KMS-11 (cell line): ENCODE data around the gene RANBP10.

ENCODE experiments used
- H2AFZ ChIP-seq: fragments of 200-600 bp; sonication (generic); 2 replicates; pipeline ENCODE4 v1.6.1; 2016; ENCODE audit warnings: antibody characterized with exemption, mixed run types, low read depth
- H3K27ac ChIP-seq: fragments of 200-600 bp; sonication (generic); 2 replicates; pipeline ENCODE4 v1.6.1; 2016; ENCODE audit warnings: mild to moderate bottlenecking, mixed run types
- H3K27me3 ChIP-seq: fragments of 200-600 bp; sonication (generic); 2 replicates; pipeline ENCODE4 v1.6.1; 2017; ENCODE audit warnings: mild to moderate bottlenecking, low read depth, mixed run types, moderate library complexity; ENCODE audit not compliant: insufficient read depth
- H3K36me3 ChIP-seq: fragments of 200-600 bp; sonication (generic); 2 replicates; pipeline ENCODE4 v1.6.1; 2017; ENCODE audit warnings: mild to moderate bottlenecking, mixed run types; ENCODE audit not compliant: insufficient read depth
- H3K4me1 ChIP-seq: fragments of 200-600 bp; sonication (generic); 2 replicates; pipeline ENCODE4 v1.6.1; 2016; ENCODE audit warnings: mild to moderate bottlenecking, low read depth, mixed run types; ENCODE audit not compliant: poor library complexity, severe bottlenecking
- H3K4me2 ChIP-seq: fragments of 200-600 bp; sonication (generic); 2 replicates; pipeline ENCODE4 v1.7.0; 2016; ENCODE audit warnings: mild to moderate bottlenecking, mixed run types
- H3K4me3 ChIP-seq: fragments of 200-600 bp; sonication (generic); IDR thresholded peaks from 2 replicates; pipeline ENCODE4 v1.6.1; 2017; ENCODE audit warnings: low read depth, low read length, mixed read lengths; ENCODE audit not compliant: insufficient read depth
- H3K79me2 ChIP-seq: fragments of 200-600 bp; sonication (generic); 2 replicates; pipeline ENCODE4 v1.6.1; 2016; ENCODE audit warnings: low read depth, mixed run types; ENCODE audit not compliant: insufficient read depth
- H3K9ac ChIP-seq: fragments of 200-600 bp; sonication (generic); 2 replicates; pipeline ENCODE4 v1.6.1; 2016; ENCODE audit warnings: mild to moderate bottlenecking, mixed run types
- H4K20me1 ChIP-seq: fragments of 200-600 bp; sonication (generic); 2 replicates; pipeline ENCODE4 v1.6.1; 2016; ENCODE audit warnings: mild to moderate bottlenecking, mixed run types; ENCODE audit not compliant: insufficient read depth
- TF ChIP-seq, protein P1 (sequence below): fragments of 200-600 bp; sonication (generic); conservative IDR thresholded peaks from 2 replicates; pipeline ENCODE4 v1.6.1; 2017; ENCODE audit warnings: low read depth, mild to moderate bottlenecking, antibody characterized with exemption, low read length, moderate library complexity, mixed read lengths

The RANBP10 gene

GRCh38 chr16:67677712-67678111 is 128.6 kb downstream of the RANBP10 start:
- H3K79me2 ChIP-seq, result no peaks in the 10 kb centered on the region
- no peak overlapping the region for H2AFZ ChIP-seq
- H4K20me1 ChIP-seq, result no peaks in the 10 kb centered on the region
- no peak overlapping the region for H3K4me2 ChIP-seq
- no peak overlapping the region for H3K4me3 ChIP-seq
- TF ChIP-seq, protein P1, sequence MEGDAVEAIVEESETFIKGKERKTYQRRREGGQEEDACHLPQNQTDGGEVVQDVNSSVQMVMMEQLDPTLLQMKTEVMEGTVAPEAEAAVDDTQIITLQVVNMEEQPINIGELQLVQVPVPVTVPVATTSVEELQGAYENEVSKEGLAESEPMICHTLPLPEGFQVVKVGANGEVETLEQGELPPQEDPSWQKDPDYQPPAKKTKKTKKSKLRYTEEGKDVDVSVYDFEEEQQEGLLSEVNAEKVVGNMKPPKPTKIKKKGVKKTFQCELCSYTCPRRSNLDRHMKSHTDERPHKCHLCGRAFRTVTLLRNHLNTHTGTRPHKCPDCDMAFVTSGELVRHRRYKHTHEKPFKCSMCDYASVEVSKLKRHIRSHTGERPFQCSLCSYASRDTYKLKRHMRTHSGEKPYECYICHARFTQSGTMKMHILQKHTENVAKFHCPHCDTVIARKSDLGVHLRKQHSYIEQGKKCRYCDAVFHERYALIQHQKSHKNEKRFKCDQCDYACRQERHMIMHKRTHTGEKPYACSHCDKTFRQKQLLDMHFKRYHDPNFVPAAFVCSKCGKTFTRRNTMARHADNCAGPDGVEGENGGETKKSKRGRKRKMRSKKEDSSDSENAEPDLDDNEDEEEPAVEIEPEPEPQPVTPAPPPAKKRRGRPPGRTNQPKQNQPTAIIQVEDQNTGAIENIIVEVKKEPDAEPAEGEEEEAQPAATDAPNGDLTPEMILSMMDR, result no peak
- no peaks in the 10 kb centered on the region for H3K36me3 ChIP-seq
- no peak overlapping the region for H3K9ac ChIP-seq
- H3K27ac ChIP-seq, result no peak overlapping the region
- peaks cover 5% of the 10 kb centered on the region for H3K4me1 ChIP-seq
- H3K27me3 ChIP-seq, result no peaks in the 10 kb centered on the region

DNA sequence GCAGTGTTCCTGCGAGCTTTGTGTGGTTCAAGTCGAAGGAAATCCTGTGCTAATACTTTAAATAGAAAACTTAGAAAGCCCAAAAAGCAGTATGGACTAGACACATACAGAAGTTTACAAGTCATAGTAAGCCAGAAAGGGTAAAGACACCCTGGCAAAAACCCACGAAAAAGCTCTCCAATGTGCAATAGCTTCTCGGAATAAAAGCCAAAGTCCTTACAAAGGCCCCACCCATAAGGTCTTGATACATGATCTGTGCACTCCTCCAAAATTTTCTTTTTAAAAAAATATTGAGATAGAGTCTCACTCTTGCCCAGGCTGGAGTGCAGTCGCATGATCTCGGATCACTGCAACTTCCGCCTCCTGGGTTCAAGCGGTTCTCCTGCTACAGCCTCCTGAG is 129.4 kb downstream of the RANBP10 start:
- Histone ChIP-seq H3K36me3 (no peaks in the 10 kb centered on the region), H3K4me2 (no peak overlapping the region), H4K20me1 (no peaks in the 10 kb centered on the region), H3K27me3 (no peaks in the 10 kb centered on the region), H3K9ac (no peak overlapping the region), H3K4me3 (no peak overlapping the region), H3K4me1 (peaks cover 5% of the 10 kb centered on the region), H2AFZ (no peak overlapping the region), H3K79me2 (no peaks in the 10 kb centered on the region), H3K27ac (no peak overlapping the region)
- TF ChIP-seq, protein P1, result no peak

DNA sequence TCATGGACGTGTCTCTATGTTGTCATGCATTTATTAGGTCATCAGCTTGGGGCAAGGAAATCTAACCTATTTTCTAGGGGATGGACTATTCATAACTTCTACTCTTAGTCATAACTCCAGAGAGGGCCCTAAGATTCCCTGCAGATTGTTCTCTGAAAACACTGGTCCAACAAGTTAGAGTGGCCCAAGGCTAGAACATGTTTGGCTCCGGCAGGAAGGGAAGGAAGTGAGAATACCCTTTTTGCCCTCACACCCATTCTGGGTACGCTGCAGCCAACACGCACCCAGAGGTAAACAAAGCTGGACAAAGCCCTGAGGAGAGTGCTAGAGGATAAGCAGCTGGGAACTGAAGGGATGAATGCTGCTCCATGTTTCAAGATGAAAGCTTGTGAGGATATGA is 129.8 kb downstream of the RANBP10 start:
- Histone ChIP-seq H3K4me2 (no peak overlapping the region), H2AFZ (no peak overlapping the region), H3K4me1 (peaks cover 5% of the 10 kb centered on the region), H4K20me1 (no peaks in the 10 kb centered on the region), H3K27ac (no peak overlapping the region), H3K36me3 (no peaks in the 10 kb centered on the region), H3K27me3 (no peaks in the 10 kb centered on the region), H3K4me3 (no peak overlapping the region), H3K79me2 (no peaks in the 10 kb centered on the region), H3K9ac (no peak overlapping the region)
- TF ChIP-seq, protein P1, result no peak

DNA sequence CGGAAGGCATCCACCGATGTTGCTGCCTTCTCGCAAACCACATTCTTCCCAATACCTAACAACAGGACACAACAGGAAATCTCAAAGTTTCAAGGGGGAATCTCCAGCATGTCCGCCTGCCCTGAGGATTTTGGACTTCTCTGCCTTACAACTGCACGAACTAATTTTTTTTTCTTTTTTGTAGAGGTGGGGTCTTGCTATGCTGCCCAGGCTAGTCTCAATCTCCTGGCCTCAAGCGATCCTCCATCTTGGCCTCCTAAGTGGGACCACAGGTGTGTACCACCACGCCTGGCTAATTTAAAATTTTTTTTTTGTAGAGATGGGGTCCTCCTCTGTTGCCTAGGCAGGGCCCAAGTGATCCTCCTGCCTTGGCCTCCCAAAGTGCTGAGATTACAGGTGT is 130.4 kb downstream of the RANBP10 start:
- TF ChIP-seq, protein P1, result no peak
- Histone ChIP-seq H4K20me1 (no peaks in the 10 kb centered on the region), H3K4me3 (no peak overlapping the region), H3K4me1 (peaks cover 5% of the 10 kb centered on the region), H2AFZ (no peak overlapping the region), H3K9ac (no peak overlapping the region), H3K79me2 (no peaks in the 10 kb centered on the region), H3K36me3 (no peaks in the 10 kb centered on the region), H3K4me2 (no peak overlapping the region), H3K27me3 (no peaks in the 10 kb centered on the region), H3K27ac (no peak overlapping the region)

GRCh38 chr16:67675579-67675935 is 130.8 kb downstream of the RANBP10 start:
- Histone ChIP-seq H3K79me2 (no peaks in the 10 kb centered on the region), H3K27ac (no peak overlapping the region), H3K4me1 (peaks cover 5% of the 10 kb centered on the region), H3K4me2 (no peak overlapping the region), H3K4me3 (no peak overlapping the region), H4K20me1 (no peaks in the 10 kb centered on the region), H3K27me3 (no peaks in the 10 kb centered on the region), H3K36me3 (no peaks in the 10 kb centered on the region), H3K9ac (no peak overlapping the region), H2AFZ (no peak overlapping the region)
- TF ChIP-seq, protein P1, result no peak
